Ishikawa (cell line): Measurements from ENCODE around the gene RPS23.

Experiments
- CEBPB ChIP-seq: IDR thresholded peaks from 2 replicates; pipeline ENCODE4 v1.6.1; 2012
- CREB1 ChIP-seq: IDR thresholded peaks from 2 replicates; pipeline ENCODE4 v1.6.1; 2012; ENCODE audit warnings: low read depth
- EGR1 ChIP-seq: IDR thresholded peaks from 2 replicates; pipeline ENCODE4 v1.6.1; 2012
- EP300 ChIP-seq: IDR thresholded peaks from 2 replicates; pipeline ENCODE4 v1.6.1; 2012; ENCODE audit warnings: borderline replicate concordance
- FOXM1 ChIP-seq: IDR thresholded peaks from 2 replicates; pipeline ENCODE4 v1.6.1; 2012; ENCODE audit warnings: low read depth, borderline replicate concordance
- MAX ChIP-seq: IDR thresholded peaks from 2 replicates; pipeline ENCODE4 v1.6.1; 2012
- NFIC ChIP-seq: IDR thresholded peaks from 2 replicates; pipeline ENCODE4 v1.6.1; 2012
- RAD21 ChIP-seq: IDR thresholded peaks from 2 replicates; pipeline ENCODE4 v1.6.1; 2012; ENCODE audit warnings: low read depth
- REST ChIP-seq: IDR thresholded peaks from 2 replicates; pipeline ENCODE4 v1.6.1; 2012; ENCODE audit warnings: low read depth, mild to moderate bottlenecking
- TAF1 ChIP-seq: IDR thresholded peaks from 2 replicates; pipeline ENCODE4 v1.6.1; 2012; ENCODE audit warnings: low read depth, mild to moderate bottlenecking
- TCF12 ChIP-seq: IDR thresholded peaks from 2 replicates; pipeline ENCODE4 v1.6.1; 2012; ENCODE audit warnings: low read depth
- TEAD4 ChIP-seq: IDR thresholded peaks from 2 replicates; pipeline ENCODE4 v1.6.1; 2012
- USF1 ChIP-seq: IDR thresholded peaks from 2 replicates; pipeline ENCODE4 v1.6.1; 2012
- YY1 ChIP-seq: IDR thresholded peaks from 2 replicates; pipeline ENCODE4 v1.6.1; 2012; ENCODE audit warnings: low read depth
- ZBTB7A ChIP-seq: IDR thresholded peaks from 2 replicates; pipeline ENCODE4 v1.6.1; 2012; ENCODE audit warnings: low read depth

The RPS23 gene

GRCh38 chr5:82244854-82245635 lies 33.1 kb downstream of the RPS23 start:
- TF ChIP-seq EGR1 (no peak), NFIC (no peak), TCF12 (no peak), YY1 (no peak), CEBPB (no peak), USF1 (no peak), CREB1 (no peak), TAF1 (no peak), MAX (no peak), TEAD4 (no peak), ZBTB7A (no peak), FOXM1 (no peak), REST (no peak), RAD21 (no peak), EP300 (no peak)

GRCh38 chr5:82244151-82244550 lies 34.0 kb downstream of the RPS23 start:
- no peak for TF ChIP-seq NFIC
- no peak for TF ChIP-seq USF1
- TF ChIP-seq CREB1: no peak
- TF ChIP-seq TCF12: no peak
- TF ChIP-seq CEBPB: no peak
- TF ChIP-seq REST: no peak
- TF ChIP-seq TAF1: no peak
- TF ChIP-seq TEAD4: no peak
- TF ChIP-seq MAX: no peak

- TF ChIP-seq YY1: no peak
- TF ChIP-seq FOXM1: no peak
- no peak for TF ChIP-seq CREB1
- no peak for TF ChIP-seq USF1
- TF ChIP-seq EP300: no peak
- TF ChIP-seq TCF12: no peak
- no peak for TF ChIP-seq TEAD4
- TF ChIP-seq MAX: no peak
Measured at GRCh38 chr5:82234885-82235284, 43.3 kb downstream of the RPS23 start.

GRCh38 chr5:82225525-82226172 lies 52.5 kb downstream of the RPS23 start:
- TF ChIP-seq YY1: peak; percentile 50; the same call in 1 of the 2 replicates
- TF ChIP-seq NFIC: no peak
- TF ChIP-seq RAD21: peak; percentile 88
- TF ChIP-seq CEBPB: no peak
- TF ChIP-seq MAX: no peak
- TF ChIP-seq USF1: no peak
- TF ChIP-seq CREB1: no peak
- no peak for TF ChIP-seq REST
- no peak for TF ChIP-seq TEAD4
- no peak for TF ChIP-seq ZBTB7A
- TF ChIP-seq TAF1: no peak
